ENCODE data around the gene PRDM11. TPM values are rescaled to one million over a fixed set of nuclear protein-coding genes. Genes with fewer than 3 reads are reported as not detected.

Gene PRDM11
- total RNA-seq, 1 donor from 2014 or later, result 7.5 TPM

- Mint-ChIP-seq H3K36me3 (ENCODE audit: unreplicated experiment) (peaks cover 16% of the 10 kb centered on the region), H3K27me3 (ENCODE audit: unreplicated experiment) (no peaks in the 10 kb centered on the region), H3K4me3 (ENCODE audit: unreplicated experiment) (no peak overlapping the region), H3K27ac (ENCODE audit: unreplicated experiment) (no peak overlapping the region), H3K9me3 (ENCODE audit: unreplicated experiment) (no peaks in the 10 kb centered on the region), H3K4me1 (ENCODE audit: low read depth, unreplicated experiment) (no peaks in the 10 kb centered on the region)
- TF ChIP-seq, protein P1, sequence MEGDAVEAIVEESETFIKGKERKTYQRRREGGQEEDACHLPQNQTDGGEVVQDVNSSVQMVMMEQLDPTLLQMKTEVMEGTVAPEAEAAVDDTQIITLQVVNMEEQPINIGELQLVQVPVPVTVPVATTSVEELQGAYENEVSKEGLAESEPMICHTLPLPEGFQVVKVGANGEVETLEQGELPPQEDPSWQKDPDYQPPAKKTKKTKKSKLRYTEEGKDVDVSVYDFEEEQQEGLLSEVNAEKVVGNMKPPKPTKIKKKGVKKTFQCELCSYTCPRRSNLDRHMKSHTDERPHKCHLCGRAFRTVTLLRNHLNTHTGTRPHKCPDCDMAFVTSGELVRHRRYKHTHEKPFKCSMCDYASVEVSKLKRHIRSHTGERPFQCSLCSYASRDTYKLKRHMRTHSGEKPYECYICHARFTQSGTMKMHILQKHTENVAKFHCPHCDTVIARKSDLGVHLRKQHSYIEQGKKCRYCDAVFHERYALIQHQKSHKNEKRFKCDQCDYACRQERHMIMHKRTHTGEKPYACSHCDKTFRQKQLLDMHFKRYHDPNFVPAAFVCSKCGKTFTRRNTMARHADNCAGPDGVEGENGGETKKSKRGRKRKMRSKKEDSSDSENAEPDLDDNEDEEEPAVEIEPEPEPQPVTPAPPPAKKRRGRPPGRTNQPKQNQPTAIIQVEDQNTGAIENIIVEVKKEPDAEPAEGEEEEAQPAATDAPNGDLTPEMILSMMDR (IDR thresholded peaks at IDR 0.05; ENCODE audit: partially characterized antibody, unreplicated experiment), result no peak
- no peak for DNase-seq
These were observed 81.4 kb downstream of the PRDM11 start for GRCh38 chr11:45227836-45228235.

GRCh38 chr11:45229401-45230020, 83.1 kb downstream of the PRDM11 start:
- TF ChIP-seq, protein P1 (IDR thresholded peaks at IDR 0.05; ENCODE audit: partially characterized antibody, unreplicated experiment), result no peak
- Mint-ChIP-seq H3K9me3 (ENCODE audit: unreplicated experiment) (no peaks in the 10 kb centered on the region), H3K4me3 (ENCODE audit: unreplicated experiment) (no peak overlapping the region), H3K36me3 (ENCODE audit: unreplicated experiment) (peaks cover 16% of the 10 kb centered on the region), H3K27ac (ENCODE audit: unreplicated experiment) (no peak overlapping the region), H3K27me3 (ENCODE audit: unreplicated experiment) (no peaks in the 10 kb centered on the region), H3K4me1 (ENCODE audit: low read depth, unreplicated experiment) (no peaks in the 10 kb centered on the region)
- DNase-seq, result no peak

- TF ChIP-seq, protein P1 (IDR thresholded peaks at IDR 0.05; ENCODE audit: partially characterized antibody, unreplicated experiment), result no peak
- no peak for DNase-seq
- no peak overlapping the region for H3K27ac Mint-ChIP-seq (ENCODE audit: unreplicated experiment)
- H3K27me3 Mint-ChIP-seq (ENCODE audit: unreplicated experiment), result no peaks in the 10 kb centered on the region
- peaks cover 4% of the 10 kb centered on the region for H3K36me3 Mint-ChIP-seq (ENCODE audit: unreplicated experiment)
- peaks cover 3% of the 10 kb centered on the region for H3K9me3 Mint-ChIP-seq (ENCODE audit: unreplicated experiment)
- no peaks in the 10 kb centered on the region for H3K4me1 Mint-ChIP-seq (ENCODE audit: low read depth, unreplicated experiment)
- no peak overlapping the region for H3K4me3 Mint-ChIP-seq (ENCODE audit: unreplicated experiment)
These were observed 86.1 kb downstream of the PRDM11 start for GRCh38 chr11:45232341-45233080.

DNA sequence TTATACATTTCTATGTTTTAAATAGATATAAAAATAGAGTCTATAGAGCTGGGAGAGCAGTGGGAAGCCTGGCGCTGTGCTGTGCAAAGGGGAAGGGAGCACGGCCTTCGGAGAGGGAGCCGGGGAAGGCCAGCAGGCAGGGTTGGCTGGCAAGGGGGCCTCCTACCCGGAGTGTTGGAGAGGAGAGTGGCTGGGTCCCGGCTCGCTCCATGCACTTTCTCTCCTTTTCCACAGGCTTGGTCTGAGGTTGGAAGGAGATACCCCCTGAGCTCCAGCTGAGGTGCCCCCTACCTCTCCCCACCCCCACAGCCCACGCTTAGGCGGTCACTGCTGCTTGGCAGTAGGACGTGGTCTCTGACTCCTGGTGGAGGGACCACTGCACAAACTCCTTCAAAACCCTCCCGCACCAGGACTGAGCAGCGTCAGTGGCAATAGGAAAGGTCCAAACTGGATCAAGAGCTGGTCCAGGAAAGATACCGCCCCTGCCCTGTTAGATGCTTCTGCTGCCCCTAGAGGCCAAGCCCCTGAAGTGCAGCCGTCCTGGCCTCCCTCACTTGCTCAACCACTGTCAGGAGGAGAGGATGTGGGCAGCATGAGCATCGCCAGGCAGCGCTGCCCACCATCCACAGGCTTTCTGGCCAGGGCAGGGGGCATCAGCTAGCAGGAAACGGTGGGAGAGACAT, 86.8 kb downstream of the PRDM11 start:
- TF ChIP-seq, protein P1 (IDR thresholded peaks at IDR 0.05; ENCODE audit: partially characterized antibody, unreplicated experiment), result peak; percentile 89
- Mint-ChIP-seq H3K9me3 (ENCODE audit: unreplicated experiment) (peaks cover 3% of the 10 kb centered on the region), H3K4me1 (ENCODE audit: low read depth, unreplicated experiment) (no peaks in the 10 kb centered on the region), H3K27ac (ENCODE audit: unreplicated experiment) (no peak overlapping the region), H3K27me3 (ENCODE audit: unreplicated experiment) (no peaks in the 10 kb centered on the region), H3K4me3 (ENCODE audit: unreplicated experiment) (no peak overlapping the region), H3K36me3 (ENCODE audit: unreplicated experiment) (no peaks in the 10 kb centered on the region)
- DNase-seq, result peak; percentile 89

DNA sequence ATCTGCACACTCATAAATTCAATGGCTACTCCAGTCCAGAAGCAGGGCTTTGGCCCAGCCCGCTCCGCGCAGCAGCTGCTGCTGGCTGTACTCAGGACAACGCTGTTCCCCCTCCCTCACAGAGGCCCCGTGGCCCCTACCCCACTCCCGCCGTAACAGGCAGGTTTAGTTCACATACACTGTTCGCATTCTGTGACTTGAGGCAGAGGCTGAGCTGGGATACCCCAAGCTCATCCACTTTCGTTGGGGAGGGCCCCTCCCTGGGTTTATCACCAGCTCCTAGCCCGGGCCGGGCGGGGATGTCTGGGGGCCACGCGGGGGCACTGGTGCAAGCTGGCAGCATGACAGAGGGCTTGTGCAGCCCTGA, 87.3 kb downstream of the PRDM11 start:
- no peak overlapping the region for H3K4me3 Mint-ChIP-seq (ENCODE audit: unreplicated experiment)
- DNase-seq, result no peak
- no peak overlapping the region for H3K27ac Mint-ChIP-seq (ENCODE audit: unreplicated experiment)
- TF ChIP-seq, protein P1 (IDR thresholded peaks at IDR 0.05; ENCODE audit: partially characterized antibody, unreplicated experiment), result no peak
- H3K36me3 Mint-ChIP-seq (ENCODE audit: unreplicated experiment), result no peaks in the 10 kb centered on the region
- H3K9me3 Mint-ChIP-seq (ENCODE audit: unreplicated experiment), result peaks cover 3% of the 10 kb centered on the region
- no peaks in the 10 kb centered on the region for H3K4me1 Mint-ChIP-seq (ENCODE audit: low read depth, unreplicated experiment)
- H3K27me3 Mint-ChIP-seq (ENCODE audit: unreplicated experiment), result no peaks in the 10 kb centered on the region

All from glutamatergic neuron (in vitro differentiated cells).